Measurements from ENCODE around the gene HOXA11. TPM values are rescaled to one million over a fixed set of nuclear protein-coding genes. Genes with fewer than 3 reads are reported as not detected.

The HOXA11 gene
- total and polyA plus RNA-seq, 10 of the 15 experiments (the other 5 are each of a cell fraction or from before 2014, with no cell fraction given) = not detected

- no peak for DNase-seq (ENCODE audit: low read depth, low spot score)
- Histone ChIP-seq H3K79me2 (ENCODE audit: control insufficient read depth, insufficient read depth, low read length) (no peaks in the 10 kb centered on the region), H4K20me1 (ENCODE audit: control insufficient read depth, insufficient read depth) (no peaks in the 10 kb centered on the region), H3K4me3 (no peak overlapping the region), H3K27me3 (replicated peaks in 1 of 2; ENCODE audit: control insufficient read depth in 2 of 2, insufficient read depth in 2 of 2, low read length in 1 of 2) (peaks cover 22 to 58% of the 10 kb centered on the region in 2 experiments), H3K9ac (ENCODE audit: control insufficient read depth, insufficient read depth, low read length) (no peak overlapping the region), H3K27ac (ENCODE audit: control insufficient read depth, insufficient read depth) (no peak overlapping the region), H3K9me3 (replicated peaks; ENCODE audit: control insufficient read depth, insufficient read depth, low read length) (no peaks in the 10 kb centered on the region; the same call in 2 of the 3 replicates), H3K4me2 (ENCODE audit: control insufficient read depth, insufficient read depth) (no peak overlapping the region), H3K4me1 (ENCODE audit: control insufficient read depth, insufficient read depth, low read length) (no peaks in the 10 kb centered on the region; the same call in 1 of the 2 replicates), H3K36me3 (ENCODE audit: control insufficient read depth in 2 of 2, insufficient read depth in 2 of 2, low read length in 1 of 2) (no peaks in the 10 kb centered on the region), H2AFZ (ENCODE audit: control insufficient read depth, low read depth, low read length) (no peak overlapping the region)
- ChIA-PET POLR2A (no interaction called here), RAD21 (ENCODE audit: unreplicated experiment) (no interaction called here), CTCF (interaction anchor here (0.8 to 1.2 kb wide), 3 partner anchors 465 to 771 kb away, joined by 3 to 4 read pairs (median 3); no protein-coding TSS in a partner anchor), SMC1A (ENCODE audit: uncharacterized antibody, unreplicated experiment) (no interaction called here)
- no peak for FAIRE-seq
- in situ Hi-C loops (cut with MboI) (loop anchor here (25.0 kb wide), 1 partner anchor 1067 kb away; no protein-coding TSS in a partner anchor), intact Hi-C loops (cut with micrococcal nuclease; ENCODE audit: unreplicated experiment) (no loop called here)
- TF ChIP-seq MYC (IDR thresholded peaks at IDR 0.05; ENCODE audit: insufficient read depth, insufficient read length, insufficient replicate concordance, low read length, severe bottlenecking) (no peak), MYB (IDR thresholded peaks at IDR 0.05; ENCODE audit: borderline replicate concordance, low read depth, low read length) (no peak), ATF7 (IDR thresholded peaks at IDR 0.05; ENCODE audit: low read depth) (no peak), NRF1 (conservative IDR thresholded peaks at IDR 0.05; ENCODE audit: low read depth, low read length) (no peak), SREBF1 (IDR thresholded peaks at IDR 0.05; ENCODE audit: low read length) (no peak), EZH2 (IDR thresholded peaks at IDR 0.05; ENCODE audit: borderline replicate concordance, control insufficient read depth, low read depth, low read length) (no peak), LARP7 (IDR thresholded peaks at IDR 0.05) (no peak)
- WGBS (ENCODE audit: insufficient coverage, insufficient replicate concordance, low lambda C conversion rate, missing lambda C conversion rate) = 69% methylated on average over 10 of the region's 10 CpGs
- no TSS peak for BruUV-seq (replicated peaks)
- ATAC-seq = no peak
Measured at GRCh38 chr7:27154369-27154768, 30.7 kb downstream of the HOXA11 start.

DNA sequence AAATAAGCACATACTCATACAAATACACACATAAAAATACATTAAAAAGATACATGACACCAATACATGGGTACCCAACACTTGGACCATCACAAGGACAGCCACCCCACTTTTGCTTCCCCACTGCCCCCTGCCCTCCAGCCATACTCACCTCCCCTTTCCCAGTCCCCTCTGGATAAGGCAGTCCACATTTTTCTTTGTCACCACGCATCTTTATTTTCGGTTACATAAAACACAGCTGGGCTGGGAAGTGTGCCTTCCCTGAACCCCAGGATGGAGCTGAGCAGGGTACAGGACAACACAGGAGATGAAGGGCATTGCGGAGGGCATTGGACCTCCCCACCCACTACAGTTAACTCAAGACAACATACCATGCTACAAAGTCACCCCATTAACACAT is 31.5 kb downstream of the HOXA11 start:
- no peak overlapping the region for H3K9ac ChIP-seq (ENCODE audit: control insufficient read depth, insufficient read depth, low read length)
- no peaks in the 10 kb centered on the region; the same call in 2 of the 3 replicates for H3K9me3 ChIP-seq (replicated peaks; ENCODE audit: control insufficient read depth, insufficient read depth, low read length)
- peaks cover 19 to 58% of the 10 kb centered on the region in 2 experiments for H3K27me3 ChIP-seq (replicated peaks in 1 of 2; ENCODE audit: control insufficient read depth in 2 of 2, insufficient read depth in 2 of 2, low read length in 1 of 2)
- ChIA-PET CTCF (interaction anchor here (0.8 to 5.5 kb wide), 2 partner anchors 294 to 298 kb away, joined by 3 to 38 read pairs; no protein-coding TSS in a partner anchor), POLR2A (no interaction called here), SMC1A (ENCODE audit: uncharacterized antibody, unreplicated experiment) (no interaction called here), RAD21 (ENCODE audit: unreplicated experiment) (no interaction called here)
- DNase-seq (ENCODE audit: low read depth, low spot score) (no peak), ATAC-seq (no peak), FAIRE-seq (no peak)
- BruUV-seq (replicated peaks) = no TSS peak
- intact Hi-C loops (cut with micrococcal nuclease; ENCODE audit: unreplicated experiment) = no loop called here
- H3K79me2 ChIP-seq (ENCODE audit: control insufficient read depth, insufficient read depth, low read length) = no peaks in the 10 kb centered on the region
- H3K4me1 ChIP-seq (ENCODE audit: control insufficient read depth, insufficient read depth, low read length) = no peaks in the 10 kb centered on the region; the same call in 1 of the 2 replicates
- in situ Hi-C loops (cut with MboI) = loop anchor here (25.0 kb wide), 1 partner anchor 1066 kb away; no protein-coding TSS in a partner anchor
- 74% methylated on average over 3 of the region's 3 CpGs for WGBS (ENCODE audit: insufficient coverage, insufficient replicate concordance, low lambda C conversion rate, missing lambda C conversion rate)
- H3K4me2 ChIP-seq (ENCODE audit: control insufficient read depth, insufficient read depth) = no peak overlapping the region
- no peak overlapping the region for H2AFZ ChIP-seq (ENCODE audit: control insufficient read depth, low read depth, low read length)
- H3K36me3 ChIP-seq (ENCODE audit: control insufficient read depth in 2 of 2, insufficient read depth in 2 of 2, low read length in 1 of 2) = no peaks in the 10 kb centered on the region
- H3K27ac ChIP-seq (ENCODE audit: control insufficient read depth, insufficient read depth) = no peak overlapping the region
- no peaks in the 10 kb centered on the region for H4K20me1 ChIP-seq (ENCODE audit: control insufficient read depth, insufficient read depth)
- no peak overlapping the region for H3K4me3 ChIP-seq
- TF ChIP-seq, protein P1, sequence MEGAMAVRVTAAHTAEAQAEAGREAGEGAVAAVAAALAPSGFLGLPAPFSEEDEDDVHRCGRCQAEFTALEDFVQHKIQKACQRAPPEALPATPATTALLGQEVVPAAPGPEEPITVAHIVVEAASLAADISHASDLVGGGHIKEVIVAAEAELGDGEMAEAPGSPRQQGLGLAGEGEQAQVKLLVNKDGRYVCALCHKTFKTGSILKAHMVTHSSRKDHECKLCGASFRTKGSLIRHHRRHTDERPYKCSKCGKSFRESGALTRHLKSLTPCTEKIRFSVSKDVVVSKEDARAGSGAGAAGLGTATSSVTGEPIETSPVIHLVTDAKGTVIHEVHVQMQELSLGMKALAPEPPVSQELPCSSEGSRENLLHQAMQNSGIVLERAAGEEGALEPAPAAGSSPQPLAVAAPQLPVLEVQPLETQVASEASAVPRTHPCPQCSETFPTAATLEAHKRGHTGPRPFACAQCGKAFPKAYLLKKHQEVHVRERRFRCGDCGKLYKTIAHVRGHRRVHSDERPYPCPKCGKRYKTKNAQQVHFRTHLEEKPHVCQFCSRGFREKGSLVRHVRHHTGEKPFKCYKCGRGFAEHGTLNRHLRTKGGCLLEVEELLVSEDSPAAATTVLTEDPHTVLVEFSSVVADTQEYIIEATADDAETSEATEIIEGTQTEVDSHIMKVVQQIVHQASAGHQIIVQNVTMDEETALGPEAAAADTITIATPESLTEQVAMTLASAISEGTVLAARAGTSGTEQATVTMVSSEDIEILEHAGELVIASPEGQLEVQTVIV (IDR thresholded peaks at IDR 0.05; ENCODE audit: borderline replicate concordance, partially characterized antibody) = no peak
- TF ChIP-seq CBX5 (IDR thresholded peaks at IDR 0.05; ENCODE audit: low read depth) (no peak), CREB1 (IDR thresholded peaks at IDR 0.05; ENCODE audit: low read depth) (no peak), HDGF (IDR thresholded peaks at IDR 0.05) (no peak), ETV6 (conservative IDR thresholded peaks at IDR 0.05 in 1 of 2, IDR thresholded peaks at IDR 0.05 in 1 of 2; ENCODE audit: borderline replicate concordance in 1 of 2, low read depth in 1 of 2) (no peak)
